Fibroblast of skin of scalp (primary cell): ENCODE measurements around the gene CCDC90B.
"Not testable (repeated sequence)": the region's sequence is repeated elsewhere in the genome, so short reads cannot be mapped to it uniquely, and the experiment has no call there.

Experiments used
- DNase-seq: peaks from one replicate; pipeline ENCODE4 v3.0.0-alpha.2; 2013

CCDC90B gene

GRCh38 chr11:83287631-83288030 lies 1.5 kb upstream of the CCDC90B start:
- no peak for DNase-seq

- no peak for DNase-seq
Measured at GRCh38 chr11:83285151-83285770, 906 bp downstream of the CCDC90B start.

- DNase-seq: no peak
Measured at GRCh38 chr11:83284501-83285150, 1.5 kb downstream of the CCDC90B start.

GRCh38 chr11:83282084-83282716 lies 4.0 kb downstream of the CCDC90B start:
- DNase-seq: no peak

DNA sequence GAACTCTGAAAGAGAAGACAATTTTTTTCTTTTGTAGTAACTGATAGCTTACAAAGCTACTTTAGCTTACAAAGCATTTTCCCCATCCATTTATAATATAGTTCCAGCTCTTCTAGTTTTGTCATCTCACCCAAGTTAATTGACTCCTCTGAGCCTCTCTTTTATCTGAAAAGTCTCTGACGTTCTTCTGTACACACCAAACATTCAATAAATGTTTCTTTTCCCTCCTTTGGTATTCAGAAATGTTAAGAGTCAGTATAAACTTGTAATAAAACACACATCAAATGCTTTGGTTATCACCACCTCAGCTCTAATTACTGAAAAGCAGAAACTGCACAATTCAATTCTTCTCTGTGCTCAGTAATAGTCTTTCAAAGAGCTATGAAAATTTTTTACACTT lies 5.9 kb downstream of the CCDC90B start:
- DNase-seq: peak; percentile 21

DNA sequence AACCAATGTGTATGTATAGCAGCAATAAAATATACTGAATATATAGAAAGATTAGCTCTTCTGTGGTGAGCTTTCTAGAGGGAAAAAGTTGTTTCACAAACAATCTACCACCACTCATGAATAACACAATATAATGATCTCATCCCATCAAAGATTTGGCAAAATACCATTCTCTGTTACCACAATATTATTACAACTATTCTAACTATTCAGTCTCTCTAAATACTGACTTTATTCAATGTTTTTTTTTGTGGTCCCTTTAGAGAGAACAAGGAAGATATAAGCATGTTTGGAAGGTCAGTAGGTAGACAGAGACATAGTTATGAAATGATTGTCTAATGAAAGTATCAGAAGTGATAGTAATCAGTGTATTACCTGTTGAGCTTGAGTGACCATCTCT lies 7.8 kb downstream of the CCDC90B start:
- DNase-seq: peak; percentile 65

- DNase-seq: no peak
Measured at GRCh38 chr11:83275888-83276641, 10.1 kb downstream of the CCDC90B start.

- DNase-seq: peak; percentile 52
Measured at GRCh38 chr11:83272627-83273026, 13.5 kb downstream of the CCDC90B start.

- not testable (repeated sequence) for DNase-seq
Measured at GRCh38 chr11:83271734-83272133, 14.4 kb downstream of the CCDC90B start.

GRCh38 chr11:83269080-83269479 lies 17.1 kb downstream of the CCDC90B start:
- not testable (repeated sequence) for DNase-seq

GRCh38 chr11:83265331-83265730 lies 20.8 kb downstream of the CCDC90B start:
- DNase-seq: no peak

DNA sequence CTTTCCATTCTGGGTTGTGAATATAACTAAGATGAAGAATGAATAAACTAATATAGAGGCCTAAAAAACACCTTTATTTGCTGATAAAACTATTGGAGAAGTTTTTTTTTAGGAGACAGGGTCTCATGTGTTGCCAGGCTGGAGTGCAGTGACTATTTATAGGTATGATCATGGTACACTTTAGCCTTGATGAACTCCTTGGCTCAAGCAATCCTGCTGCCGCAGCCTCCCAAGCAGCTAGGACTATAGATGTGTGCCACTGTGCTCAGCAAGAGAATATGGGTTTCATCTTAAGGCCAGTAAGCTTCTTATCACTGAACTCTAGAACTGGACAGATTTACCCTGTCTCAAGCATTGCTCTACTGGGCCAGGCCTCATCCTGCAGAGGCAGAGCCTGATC lies 26.6 kb downstream of the CCDC90B start:
- no peak for DNase-seq

GRCh38 chr11:83257761-83258168 lies 28.4 kb downstream of the CCDC90B start:
- peak; percentile 12 for DNase-seq

- DNase-seq: no peak
Measured at GRCh38 chr11:83256602-83257340, 29.4 kb downstream of the CCDC90B start.

DNA sequence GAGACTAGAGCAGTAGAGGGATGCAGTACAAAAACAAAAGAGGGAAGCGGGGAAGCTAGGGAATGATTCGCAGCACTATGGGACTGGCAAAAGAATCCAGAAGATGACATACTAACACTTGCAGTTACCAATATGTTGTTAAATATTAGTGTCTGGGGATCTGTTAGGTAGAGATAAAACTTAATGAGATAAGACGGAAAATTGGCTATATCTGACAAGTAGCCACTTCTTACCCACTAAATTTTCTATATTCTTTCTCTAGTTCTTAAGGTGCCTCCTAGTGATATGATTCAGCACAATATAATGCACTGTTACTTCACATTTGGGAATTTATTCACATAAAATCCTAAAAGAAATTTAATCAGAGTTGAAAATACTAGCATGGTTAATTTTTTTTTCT lies 30.8 kb downstream of the CCDC90B start:
- no peak for DNase-seq

DNA sequence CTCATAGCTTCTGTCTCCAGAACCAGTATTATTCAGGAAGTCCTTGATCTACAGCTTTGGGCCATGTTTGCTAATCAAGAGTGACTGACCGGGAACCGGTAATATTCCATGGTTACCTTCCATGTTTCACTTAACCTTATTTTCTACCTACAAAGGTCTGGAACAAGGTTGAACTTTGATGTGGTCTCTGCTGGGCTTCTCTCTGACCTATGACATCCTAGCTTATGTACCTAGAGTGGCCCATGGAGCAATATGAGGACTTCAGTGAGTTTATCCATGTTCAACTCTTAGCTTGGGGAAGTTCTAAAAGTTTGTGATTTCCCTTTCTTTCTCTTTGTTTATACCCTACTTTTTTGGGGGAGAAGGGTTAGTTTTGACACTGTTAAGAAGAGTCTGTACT lies 33.2 kb downstream of the CCDC90B start:
- DNase-seq: no peak

GRCh38 chr11:83252266-83252665 lies 33.9 kb downstream of the CCDC90B start:
- DNase-seq: no peak

GRCh38 chr11:83249972-83250593 lies 36.1 kb downstream of the CCDC90B start:
- peak; percentile 47 for DNase-seq

- no peak for DNase-seq
Measured at GRCh38 chr11:83249445-83249844, 36.7 kb downstream of the CCDC90B start.

DNA sequence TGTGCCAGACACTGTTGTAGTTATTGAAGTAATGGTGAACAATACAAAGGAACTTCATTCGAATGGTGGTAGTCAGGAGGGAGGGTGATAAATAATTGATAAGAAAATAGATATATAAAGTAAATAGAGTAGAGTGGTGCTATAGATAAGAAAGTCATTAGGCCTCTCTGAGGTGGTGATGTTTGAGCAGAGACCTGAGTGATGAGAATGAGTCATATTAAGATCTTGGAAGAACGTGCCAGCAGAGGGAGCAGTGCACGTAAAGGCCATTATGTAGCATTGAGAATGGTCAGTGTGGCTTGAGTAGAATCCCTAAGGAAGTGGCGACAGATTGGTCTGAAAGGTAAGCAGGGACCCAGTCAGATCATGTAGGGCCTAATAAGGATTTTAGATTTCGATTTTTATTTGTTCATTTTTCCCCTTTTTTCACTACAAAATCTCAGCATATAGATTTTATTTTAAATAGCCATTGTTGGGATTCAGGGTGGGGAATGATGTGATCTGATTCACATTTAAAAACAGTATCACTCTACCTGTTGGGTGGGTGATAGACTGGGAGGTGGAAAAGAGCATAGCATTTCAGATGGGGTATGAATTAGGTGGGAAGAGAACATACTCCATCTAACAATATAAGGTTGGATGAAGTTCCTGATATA lies 44.7 kb downstream of the CCDC90B start:
- DNase-seq: peak; percentile 58

GRCh38 chr11:83238111-83238510 lies 48.1 kb downstream of the CCDC90B start:
- DNase-seq: no peak

DNA sequence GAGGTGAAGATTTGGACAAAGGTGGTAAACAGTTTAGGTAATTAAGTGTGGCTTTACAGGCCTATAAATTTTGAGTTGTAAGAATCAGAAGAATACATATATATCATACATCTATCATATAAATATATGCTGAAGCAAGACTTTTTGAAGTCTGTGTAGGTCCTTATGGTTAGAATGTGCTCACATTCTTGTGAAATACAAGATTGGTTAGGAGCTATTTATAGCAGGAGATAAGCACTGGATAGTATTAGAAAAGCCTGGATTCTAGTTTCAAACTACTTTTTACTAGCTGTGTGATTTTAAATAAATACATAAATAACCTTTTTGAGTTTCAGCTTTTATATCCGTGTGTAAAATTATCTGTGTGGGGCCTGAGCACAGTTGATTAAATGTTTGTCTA lies 50.3 kb downstream of the CCDC90B start:
- no peak for DNase-seq
